Measurements from ENCODE around the gene MMGT1.

Gene MMGT1

GRCh38 chrX:135973548-135974278, at the start of gene MMGT1:
MMGT1 (minus strand) TSS chrX:135973988; CDS start chrX:135973675, 313 bp downstream.
- peak; percentile 72 for DNase-seq

- DNase-seq, result no peak
Measured at GRCh38 chrX:136021903-136022302, 48.1 kb upstream of the MMGT1 start.

GRCh38 chrX:136021160-136021559, 47.4 kb upstream of the MMGT1 start:
- no peak for DNase-seq

- DNase-seq, result no peak
Measured at GRCh38 chrX:136019226-136019625, 45.4 kb upstream of the MMGT1 start.

GRCh38 chrX:136016881-136017280, 43.1 kb upstream of the MMGT1 start:
- DNase-seq, result no peak

GRCh38 chrX:136015016-136015415, 41.2 kb upstream of the MMGT1 start:
- DNase-seq, result no peak

- DNase-seq, result no peak
Measured at GRCh38 chrX:135988245-135988644, 14.5 kb upstream of the MMGT1 start.

- no peak for DNase-seq
Measured at GRCh38 chrX:135985973-135986310, 12.2 kb upstream of the MMGT1 start.

GRCh38 chrX:135985157-135985972, 11.6 kb upstream of the MMGT1 start, which contains the start of gene SLC9A6:
SLC9A6 (plus strand) TSS chrX:135985435; CDS start chrX:135985659, 224 bp downstream.
- DNase-seq, result peak; percentile 58

GRCh38 chrX:135984791-135985156, 11.0 kb upstream of the MMGT1 start:
- no peak for DNase-seq

GRCh38 chrX:135984256-135984655, 10.5 kb upstream of the MMGT1 start:
- DNase-seq, result no peak

- DNase-seq, result no peak
Measured at GRCh38 chrX:135982860-135983259, 9.1 kb upstream of the MMGT1 start.

- no peak for DNase-seq
Measured at GRCh38 chrX:135981668-135982067, 7.9 kb upstream of the MMGT1 start.

- DNase-seq, result no peak
Measured at GRCh38 chrX:135981010-135981409, 7.2 kb upstream of the MMGT1 start.

GRCh38 chrX:135977611-135978010, 3.8 kb upstream of the MMGT1 start:
- no peak for DNase-seq

GRCh38 chrX:135975421-135975820, 1.6 kb upstream of the MMGT1 start:
- DNase-seq, result no peak

GRCh38 chrX:135974279-135974856, 580 bp upstream of the MMGT1 start:
- peak; percentile 25 for DNase-seq

- DNase-seq, result peak; percentile 18
Measured at GRCh38 chrX:135973025-135973547, 702 bp downstream of the MMGT1 start.

- DNase-seq, result no peak
Measured at GRCh38 chrX:135951291-135951690, 22.5 kb downstream of the MMGT1 start.

- DNase-seq, result peak; percentile 34
Measured at GRCh38 chrX:135944486-135944885, 29.3 kb downstream of the MMGT1 start.

- DNase-seq, result peak; percentile 3
Measured at GRCh38 chrX:135931644-135932487, 41.9 kb downstream of the MMGT1 start.

- no peak for DNase-seq
Measured at GRCh38 chrX:135927897-135928296, 45.9 kb downstream of the MMGT1 start.

- no peak for DNase-seq
Measured at GRCh38 chrX:135923353-135923752, 50.4 kb downstream of the MMGT1 start.
